ENCODE results near the gene MLANA.

The MLANA gene, protein sequence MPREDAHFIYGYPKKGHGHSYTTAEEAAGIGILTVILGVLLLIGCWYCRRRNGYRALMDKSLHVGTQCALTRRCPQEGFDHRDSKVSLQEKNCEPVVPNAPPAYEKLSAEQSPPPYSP

DNA sequence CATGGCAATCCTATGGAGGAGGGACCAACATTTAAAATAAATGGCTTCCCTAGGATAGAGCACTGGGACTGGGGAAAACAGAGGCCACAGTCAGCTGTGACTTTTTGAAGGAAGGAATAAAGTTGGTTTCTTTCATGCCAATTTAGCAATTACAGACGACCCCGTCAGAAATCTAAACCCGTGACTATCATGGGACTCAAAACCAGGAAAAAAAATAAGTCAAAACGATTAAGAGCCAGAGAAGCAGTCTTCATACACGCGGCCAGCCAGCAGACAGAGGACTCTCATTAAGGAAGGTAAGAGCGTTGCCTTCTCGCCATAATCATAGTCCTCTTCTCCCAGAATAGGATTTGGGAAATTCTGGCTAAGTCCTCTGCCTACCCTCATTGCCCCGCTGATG, at the start of gene MLANA:
Gene MLANA (plus strand): TSS at position 249 of the 400 bp plus-strand sequence. CDS start 1,586 bp downstream, outside the sequence.
- no peaks in the 10 kb centered on the region for H3K4me1 Mint-ChIP-seq (ENCODE audit: low read depth)
- peaks cover under 1% of the 10 kb centered on the region for H3K36me3 Mint-ChIP-seq (ENCODE audit: low read depth)
- intact Hi-C loops (cut with micrococcal nuclease) = no loop called here
- H3K4me3 Mint-ChIP-seq = no peak within 1 kb of the TSS
- no peaks in the 10 kb centered on the region for H3K27me3 Mint-ChIP-seq
- H3K27ac Mint-ChIP-seq = no peak within 1 kb of the TSS
- no peaks in the 10 kb centered on the region for H3K9me3 Mint-ChIP-seq

DNA sequence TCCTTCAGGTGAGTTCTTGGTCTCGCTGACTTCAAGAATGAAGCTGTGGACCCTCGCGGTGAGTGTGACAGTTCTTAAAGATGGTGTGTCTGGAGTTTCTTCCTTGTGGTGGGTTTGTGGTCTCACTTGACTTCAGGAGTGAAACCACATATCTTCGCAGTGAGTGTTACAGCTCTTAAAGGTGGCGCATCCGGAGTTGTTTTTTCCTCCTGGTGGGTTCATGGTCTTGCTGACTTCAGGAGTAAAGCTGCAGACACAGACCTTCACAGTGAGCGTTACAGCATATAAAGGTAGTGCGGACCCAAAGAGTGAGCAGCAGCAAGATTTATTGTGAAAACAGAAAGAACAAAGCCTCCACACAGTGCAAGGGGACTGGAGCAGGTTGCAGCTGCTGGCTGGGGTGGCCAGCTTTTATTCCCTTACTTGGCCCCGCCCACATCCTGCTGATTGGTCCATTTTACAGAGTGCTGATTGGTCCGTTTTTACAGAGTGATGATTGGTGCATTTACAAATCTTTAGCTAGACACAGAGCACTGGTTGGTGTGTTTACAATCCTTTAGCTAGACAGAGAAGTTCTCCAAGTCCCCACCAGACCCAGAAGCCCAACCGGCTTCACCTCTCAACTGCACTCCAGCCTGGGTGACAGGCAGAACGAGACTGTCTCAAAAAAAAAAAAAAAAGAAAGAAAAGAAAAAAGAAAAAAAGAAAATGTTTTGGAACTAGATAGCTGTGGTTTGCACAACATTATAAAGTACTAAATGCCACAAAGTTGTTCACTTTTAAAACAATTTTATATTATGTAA, 48.7 kb upstream of the MLANA start:
- Mint-ChIP-seq H3K36me3 (ENCODE audit: low read depth) (peaks cover 14% of the 10 kb centered on the region), H3K9me3 (no peaks in the 10 kb centered on the region), H3K27ac (no peak overlapping the region), H3K4me1 (ENCODE audit: low read depth) (peaks cover 7% of the 10 kb centered on the region), H3K27me3 (peaks cover 11% of the 10 kb centered on the region), H3K4me3 (no peak overlapping the region)
- intact Hi-C loops (cut with micrococcal nuclease) = no loop called here

DNA sequence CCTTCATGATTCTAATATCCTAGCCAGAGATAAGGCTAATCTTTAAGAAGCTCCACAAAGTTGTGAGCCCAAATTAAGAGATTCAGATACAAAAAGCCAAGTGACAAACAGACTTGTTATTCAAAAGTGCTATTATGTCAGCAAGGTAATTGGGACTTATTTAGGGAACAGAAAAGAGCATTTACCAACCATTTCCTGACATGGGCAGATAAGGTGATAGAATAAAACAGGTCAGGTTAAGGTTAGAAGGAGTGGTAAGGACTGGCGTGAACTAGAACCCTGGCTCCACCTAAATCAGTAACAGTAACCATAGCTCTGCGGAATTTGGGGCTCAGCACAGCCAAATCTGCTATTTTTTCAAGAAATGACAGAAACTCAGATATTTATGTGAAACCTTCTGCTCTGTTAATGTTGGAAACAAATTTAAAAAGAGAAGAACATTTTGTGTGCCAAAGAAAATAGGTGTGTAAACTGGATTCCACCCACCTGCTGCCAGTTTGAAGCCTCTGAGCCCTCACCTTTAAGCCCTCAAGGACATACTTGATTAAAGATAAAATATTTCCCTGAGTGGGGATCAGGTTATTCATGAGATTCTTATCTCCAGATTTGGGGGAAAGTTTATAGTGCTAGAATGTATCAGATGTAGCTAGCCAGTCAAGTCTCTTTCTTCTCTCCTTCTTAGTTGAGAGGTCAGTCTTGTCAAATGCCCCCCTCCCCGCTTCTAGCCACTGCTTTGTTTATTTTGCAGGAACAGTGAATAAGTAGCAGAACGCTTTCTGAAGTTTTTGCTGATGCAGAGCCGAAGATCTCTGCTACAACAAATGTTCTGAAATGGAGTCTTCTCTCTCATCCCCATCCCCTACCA, 47.5 kb upstream of the MLANA start:
- peaks cover 14% of the 10 kb centered on the region for H3K36me3 Mint-ChIP-seq (ENCODE audit: low read depth)
- H3K27ac Mint-ChIP-seq = no peak overlapping the region
- H3K4me1 Mint-ChIP-seq (ENCODE audit: low read depth) = peaks cover 7% of the 10 kb centered on the region
- H3K9me3 Mint-ChIP-seq = no peaks in the 10 kb centered on the region
- no peak overlapping the region for H3K4me3 Mint-ChIP-seq
- intact Hi-C loops (cut with micrococcal nuclease) = no loop called here
- H3K27me3 Mint-ChIP-seq = peaks cover 11% of the 10 kb centered on the region

- peaks cover 11% of the 10 kb centered on the region for H3K27me3 Mint-ChIP-seq
- intact Hi-C loops (cut with micrococcal nuclease) = no loop called here
- no peaks in the 10 kb centered on the region for H3K9me3 Mint-ChIP-seq
- H3K27ac Mint-ChIP-seq = no peak overlapping the region
- H3K4me1 Mint-ChIP-seq (ENCODE audit: low read depth) = peaks cover 7% of the 10 kb centered on the region
- H3K4me3 Mint-ChIP-seq = no peak overlapping the region
- peaks cover 14% of the 10 kb centered on the region for H3K36me3 Mint-ChIP-seq (ENCODE audit: low read depth)
These were observed 46.8 kb upstream of the MLANA start for GRCh38 chr9:5843794-5844471.

DNA sequence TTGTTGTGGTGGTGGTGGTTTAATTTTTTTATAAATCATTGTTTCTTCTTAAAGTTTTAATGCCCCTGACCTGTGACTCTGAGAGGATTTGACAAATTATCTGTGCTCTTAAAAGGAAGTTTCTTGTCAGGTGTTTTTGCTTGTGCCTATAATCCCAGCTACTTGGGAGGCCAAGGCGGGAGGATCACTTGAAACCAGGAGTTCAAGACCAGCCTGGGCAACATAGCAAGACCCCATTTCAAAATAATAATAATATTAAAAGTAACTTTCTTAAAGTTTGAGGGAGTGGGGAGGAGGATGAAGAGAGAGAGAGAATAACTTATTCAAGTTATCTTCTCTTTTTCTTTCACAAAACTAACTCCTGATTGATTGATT, 45.5 kb upstream of the MLANA start:
- Mint-ChIP-seq H3K36me3 (ENCODE audit: low read depth) (peaks cover 14% of the 10 kb centered on the region), H3K27ac (no peak overlapping the region), H3K4me3 (no peak overlapping the region), H3K9me3 (no peaks in the 10 kb centered on the region), H3K27me3 (peaks cover 11% of the 10 kb centered on the region), H3K4me1 (ENCODE audit: low read depth) (peaks cover 18% of the 10 kb centered on the region)
- intact Hi-C loops (cut with micrococcal nuclease) = no loop called here

DNA sequence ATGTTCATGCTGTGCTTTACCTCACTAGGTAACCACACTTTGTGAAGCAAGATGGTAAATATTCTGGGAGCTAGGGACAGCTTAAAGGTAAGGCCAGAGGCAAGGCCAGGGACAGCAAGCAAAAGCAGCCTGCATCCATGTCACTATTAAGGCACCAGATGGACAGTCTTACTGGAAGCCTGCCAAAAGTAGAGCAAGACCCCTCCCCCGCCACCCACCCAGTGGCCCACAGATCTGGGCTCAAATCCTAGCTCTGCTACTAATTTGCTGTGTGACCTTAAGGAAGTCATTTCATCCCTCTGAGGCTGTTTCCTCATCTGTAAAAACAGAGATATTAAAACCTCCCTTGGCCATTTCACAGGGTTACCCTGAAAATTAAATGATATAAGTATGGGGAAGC, 44.6 kb upstream of the MLANA start:
- Mint-ChIP-seq H3K4me3 (no peak overlapping the region), H3K9me3 (no peaks in the 10 kb centered on the region), H3K27ac (no peak overlapping the region), H3K36me3 (ENCODE audit: low read depth) (peaks cover 12% of the 10 kb centered on the region), H3K27me3 (peaks cover 11% of the 10 kb centered on the region), H3K4me1 (ENCODE audit: low read depth) (peaks cover 28% of the 10 kb centered on the region)
- intact Hi-C loops (cut with micrococcal nuclease) = no loop called here

DNA sequence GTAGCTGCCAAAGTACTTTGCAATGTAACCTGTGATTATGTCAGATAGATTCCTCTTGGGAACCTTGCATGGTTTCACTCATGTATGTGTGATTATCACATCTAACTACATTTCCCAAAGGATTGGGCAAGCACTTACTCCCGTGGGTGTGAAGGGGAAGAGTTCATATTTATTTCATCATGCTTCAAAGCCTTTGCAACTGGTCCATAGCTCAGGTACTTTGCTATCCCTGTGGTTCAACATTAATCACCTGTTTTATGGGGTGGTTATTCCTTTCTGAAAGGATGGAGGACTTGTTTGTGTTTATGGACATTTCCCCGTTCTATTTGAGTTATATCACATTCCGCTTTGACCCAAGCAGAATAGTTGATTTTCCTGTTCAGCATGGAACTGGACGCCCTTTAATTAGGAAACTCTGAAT, 44.2 kb upstream of the MLANA start:
- H3K27ac Mint-ChIP-seq = no peak overlapping the region
- H3K27me3 Mint-ChIP-seq = peaks cover 11% of the 10 kb centered on the region
- intact Hi-C loops (cut with micrococcal nuclease) = no loop called here
- peaks cover 32% of the 10 kb centered on the region for H3K4me1 Mint-ChIP-seq (ENCODE audit: low read depth)
- no peak overlapping the region for H3K4me3 Mint-ChIP-seq
- H3K36me3 Mint-ChIP-seq (ENCODE audit: low read depth) = peaks cover 7% of the 10 kb centered on the region
- no peaks in the 10 kb centered on the region for H3K9me3 Mint-ChIP-seq

GRCh38 chr9:5848372-5848882, 42.3 kb upstream of the MLANA start:
- H3K36me3 Mint-ChIP-seq (ENCODE audit: low read depth) = no peaks in the 10 kb centered on the region
- no peak overlapping the region for H3K4me3 Mint-ChIP-seq
- peaks cover 34% of the 10 kb centered on the region for H3K4me1 Mint-ChIP-seq (ENCODE audit: low read depth)
- H3K27ac Mint-ChIP-seq = no peak overlapping the region
- H3K9me3 Mint-ChIP-seq = no peaks in the 10 kb centered on the region
- intact Hi-C loops (cut with micrococcal nuclease) = no loop called here
- peaks cover 6% of the 10 kb centered on the region for H3K27me3 Mint-ChIP-seq

DNA sequence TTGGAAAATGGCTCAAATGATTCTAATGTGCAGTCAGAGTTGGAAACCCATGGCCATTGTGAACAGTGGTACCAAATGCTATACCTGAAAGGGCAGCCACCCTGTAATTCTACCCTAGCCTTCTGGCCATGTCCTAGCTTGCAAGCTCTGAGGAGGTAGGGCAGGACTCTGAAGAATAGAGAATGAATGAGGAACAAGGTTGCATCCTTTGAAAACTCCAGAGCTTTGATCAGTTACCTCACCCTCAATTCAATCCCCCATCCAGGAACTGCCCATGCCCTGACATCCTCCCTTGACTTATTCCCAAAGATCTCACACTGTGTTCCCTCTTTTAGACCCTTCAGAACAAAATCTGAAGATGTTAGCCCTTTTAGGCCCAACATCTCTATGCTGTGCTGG, 40.0 kb upstream of the MLANA start:
- Mint-ChIP-seq H3K4me3 (no peak overlapping the region), H3K36me3 (ENCODE audit: low read depth) (no peaks in the 10 kb centered on the region), H3K27ac (no peak overlapping the region), H3K4me1 (ENCODE audit: low read depth) (peaks cover 27% of the 10 kb centered on the region), H3K27me3 (no peaks in the 10 kb centered on the region), H3K9me3 (no peaks in the 10 kb centered on the region)
- intact Hi-C loops (cut with micrococcal nuclease) = no loop called here

DNA sequence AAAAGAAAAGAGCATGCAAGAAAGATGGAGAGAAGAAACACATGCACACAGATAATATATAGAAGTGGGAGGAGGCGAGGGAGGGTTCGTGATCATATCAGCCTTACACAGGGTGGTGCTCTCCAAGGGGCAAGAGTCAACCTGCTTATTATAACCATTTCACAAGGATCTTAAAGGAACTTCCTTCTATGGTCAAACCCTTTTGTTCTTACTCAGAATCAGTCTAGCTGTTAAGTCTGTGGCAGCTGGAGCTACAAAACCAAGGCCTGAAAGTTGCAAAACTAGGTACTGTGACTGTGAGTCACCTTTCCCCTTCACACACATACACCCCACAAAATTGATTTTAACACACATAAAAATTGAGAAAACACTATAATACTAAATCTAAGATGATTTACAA, 39.2 kb upstream of the MLANA start:
- H3K27ac Mint-ChIP-seq = no peak overlapping the region
- no peaks in the 10 kb centered on the region for H3K27me3 Mint-ChIP-seq
- H3K4me3 Mint-ChIP-seq = no peak overlapping the region

GRCh38 chr9:5852987-5853386, 37.7 kb upstream of the MLANA start:
- H3K27me3 Mint-ChIP-seq = no peaks in the 10 kb centered on the region
- H3K4me1 Mint-ChIP-seq (ENCODE audit: low read depth) = peaks cover 30% of the 10 kb centered on the region
- no peaks in the 10 kb centered on the region for H3K36me3 Mint-ChIP-seq (ENCODE audit: low read depth)
- H3K9me3 Mint-ChIP-seq = no peaks in the 10 kb centered on the region
- H3K27ac Mint-ChIP-seq = no peak overlapping the region
- no peak overlapping the region for H3K4me3 Mint-ChIP-seq
- intact Hi-C loops (cut with micrococcal nuclease) = no loop called here

More for the DNA sequence above, 39.2 kb upstream of the MLANA start:
- intact Hi-C loops (cut with micrococcal nuclease) = no loop called here
- Mint-ChIP-seq H3K4me1 (ENCODE audit: low read depth) (peaks cover 27% of the 10 kb centered on the region), H3K36me3 (ENCODE audit: low read depth) (no peaks in the 10 kb centered on the region), H3K9me3 (no peaks in the 10 kb centered on the region)

DNA sequence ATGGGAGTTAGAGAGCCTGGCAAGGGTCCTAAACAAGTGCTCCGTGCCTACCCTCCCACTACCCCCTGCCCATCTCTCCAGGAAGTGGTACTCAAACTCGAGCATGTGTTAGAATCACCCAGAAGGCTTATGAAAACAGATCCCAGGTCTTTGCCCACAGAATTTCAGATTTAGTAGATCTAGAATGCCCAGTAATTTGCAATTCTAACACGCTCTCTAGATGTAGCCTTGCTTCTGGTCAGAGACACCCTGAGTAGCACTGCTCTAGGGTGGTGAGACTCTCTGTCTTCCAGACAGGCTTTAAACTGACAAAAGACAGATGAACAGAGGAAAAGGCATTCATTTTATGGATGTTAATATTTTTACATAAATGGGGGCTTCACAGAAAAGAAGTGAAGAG, 37.1 kb upstream of the MLANA start:
- no peaks in the 10 kb centered on the region for H3K36me3 Mint-ChIP-seq (ENCODE audit: low read depth)
- no peak overlapping the region for H3K4me3 Mint-ChIP-seq
- no peak overlapping the region for H3K27ac Mint-ChIP-seq

GRCh38 chr9:5854063-5854790, 36.5 kb upstream of the MLANA start:
- Mint-ChIP-seq H3K36me3 (ENCODE audit: low read depth) (no peaks in the 10 kb centered on the region), H3K4me3 (no peak overlapping the region), H3K27ac (no peak overlapping the region), H3K9me3 (no peaks in the 10 kb centered on the region), H3K4me1 (ENCODE audit: low read depth) (peaks cover 35% of the 10 kb centered on the region), H3K27me3 (no peaks in the 10 kb centered on the region)
- intact Hi-C loops (cut with micrococcal nuclease) = no loop called here

More for the DNA sequence above, 37.1 kb upstream of the MLANA start:
- no peaks in the 10 kb centered on the region for H3K9me3 Mint-ChIP-seq
- H3K4me1 Mint-ChIP-seq (ENCODE audit: low read depth) = peaks cover 37% of the 10 kb centered on the region
- intact Hi-C loops (cut with micrococcal nuclease) = no loop called here
- no peaks in the 10 kb centered on the region for H3K27me3 Mint-ChIP-seq

All from dendritic cell treated with granulocyte-macrophage colony-stimulating factor and Interleukin-4, amounts not matched to agents 40 ng/mL and 50 ng/mL, for 4 days (primary cell).